ENCODE data around the gene DNAJB13.

DNA sequence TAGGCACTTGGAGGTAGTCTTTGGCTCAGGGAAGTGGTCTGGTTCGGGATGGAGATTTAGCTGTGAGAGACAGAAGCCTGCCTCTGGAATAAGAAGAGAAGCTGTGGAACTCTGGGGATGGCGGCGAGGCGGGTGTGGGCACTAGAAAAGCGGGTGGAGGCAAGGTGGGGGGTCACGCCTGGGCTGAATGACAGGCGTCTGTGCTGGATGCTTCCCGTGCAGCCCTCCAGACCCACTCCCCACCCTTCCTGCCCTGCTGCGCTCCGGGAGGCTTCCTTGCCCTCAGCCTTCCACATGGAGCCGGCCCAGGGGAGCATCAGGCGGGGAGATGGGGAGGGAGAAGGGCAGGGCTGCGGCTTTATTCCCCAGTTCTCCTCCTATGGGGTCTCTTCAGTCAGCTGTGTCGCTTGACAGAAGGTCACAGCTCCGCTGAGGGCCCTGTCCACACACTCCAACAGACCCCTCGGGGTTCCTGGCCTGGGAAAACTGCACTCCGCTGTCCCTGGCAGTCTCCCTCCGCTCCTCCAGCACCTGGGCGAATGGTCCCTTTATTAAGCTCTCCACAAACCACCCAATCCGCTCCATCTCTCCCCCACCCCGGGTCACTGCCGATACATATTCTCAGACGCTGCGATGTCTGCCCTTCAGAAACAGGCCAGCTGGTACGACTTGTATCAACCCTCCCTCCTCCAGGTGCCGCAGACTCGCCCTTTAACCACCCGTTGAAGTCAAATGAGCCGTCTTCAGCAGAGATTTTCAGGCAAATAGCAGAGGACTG, 6.2 kb downstream of the DNAJB13 start:
- TF ChIP-seq, protein P1, sequence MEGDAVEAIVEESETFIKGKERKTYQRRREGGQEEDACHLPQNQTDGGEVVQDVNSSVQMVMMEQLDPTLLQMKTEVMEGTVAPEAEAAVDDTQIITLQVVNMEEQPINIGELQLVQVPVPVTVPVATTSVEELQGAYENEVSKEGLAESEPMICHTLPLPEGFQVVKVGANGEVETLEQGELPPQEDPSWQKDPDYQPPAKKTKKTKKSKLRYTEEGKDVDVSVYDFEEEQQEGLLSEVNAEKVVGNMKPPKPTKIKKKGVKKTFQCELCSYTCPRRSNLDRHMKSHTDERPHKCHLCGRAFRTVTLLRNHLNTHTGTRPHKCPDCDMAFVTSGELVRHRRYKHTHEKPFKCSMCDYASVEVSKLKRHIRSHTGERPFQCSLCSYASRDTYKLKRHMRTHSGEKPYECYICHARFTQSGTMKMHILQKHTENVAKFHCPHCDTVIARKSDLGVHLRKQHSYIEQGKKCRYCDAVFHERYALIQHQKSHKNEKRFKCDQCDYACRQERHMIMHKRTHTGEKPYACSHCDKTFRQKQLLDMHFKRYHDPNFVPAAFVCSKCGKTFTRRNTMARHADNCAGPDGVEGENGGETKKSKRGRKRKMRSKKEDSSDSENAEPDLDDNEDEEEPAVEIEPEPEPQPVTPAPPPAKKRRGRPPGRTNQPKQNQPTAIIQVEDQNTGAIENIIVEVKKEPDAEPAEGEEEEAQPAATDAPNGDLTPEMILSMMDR (IDR thresholded peaks at IDR 0.05): no peak
- no peak for TF ChIP-seq EZH2 (IDR thresholded peaks at IDR 0.05)
- no peak for TF ChIP-seq EZH2phosphoT487 (IDR thresholded peaks at IDR 0.05)

Data from neural progenitor cell (in vitro differentiated cells).